ENCODE data around the gene LRRC55. TPM values are rescaled to one million over a fixed set of nuclear protein-coding genes. Genes with fewer than 3 reads are reported as not detected.

Gene LRRC55
- total RNA-seq, 1 experiment from 2014 or later, result not detected

GRCh38 chr11:57235761-57236703, 54.3 kb downstream of the LRRC55 start (continued):
- TF ChIP-seq ZFX (IDR thresholded peaks at IDR 0.05), result no peak
- no peak for TF ChIP-seq RAD21 (IDR thresholded peaks at IDR 0.05; ENCODE audit: low read depth)
- no peak for TF ChIP-seq CEBPB (IDR thresholded peaks at IDR 0.05; ENCODE audit: low read depth)
- TF ChIP-seq ZNF274 (IDR thresholded peaks at IDR 0.05; ENCODE audit: low read depth, low read length), result no peak
- no peak for TF ChIP-seq MAX (IDR thresholded peaks at IDR 0.05)
- no peak for TF ChIP-seq SRF (IDR thresholded peaks at IDR 0.05; ENCODE audit: low read depth)

- Histone ChIP-seq H4K20me1 (ENCODE audit: insufficient read depth) (no peaks in the 10 kb centered on the region), H2AFZ (ENCODE audit: low read depth, low read length, poor library complexity, severe bottlenecking) (no peak within 1 kb of the TSS), H3K27me3 (ENCODE audit: insufficient read depth, low read length) (peaks cover 33% of the 10 kb centered on the region), H3K36me3 (ENCODE audit: control insufficient read depth in 1 of 2, insufficient read depth in 2 of 2, low read length in 2 of 2) (no peaks in the 10 kb centered on the region), H3K4me2 (ENCODE audit: low read length) (no peak within 1 kb of the TSS), H3K27ac (ENCODE audit: low read depth, low read length) (no peak within 1 kb of the TSS), H3K4me3 (replicated peaks in 1 of 2; ENCODE audit: low read depth in 1 of 2, low read length in 2 of 2) (no peak within 1 kb of the TSS), H3K9me3 (ENCODE audit: control insufficient read depth in 1 of 2, insufficient read depth in 1 of 2, low read depth in 1 of 2, low read length in 2 of 2) (no peaks in the 10 kb centered on the region), H3K79me2 (ENCODE audit: insufficient read depth, low read length) (no peaks in the 10 kb centered on the region), H3K9me2 (ENCODE audit: insufficient read depth) (no peaks in the 10 kb centered on the region), H3K9ac (ENCODE audit: low read length) (no peak within 1 kb of the TSS), H3K4me1 (ENCODE audit: control insufficient read depth in 1 of 2, insufficient read depth in 2 of 2, low read length in 2 of 2) (no peaks in the 10 kb centered on the region)
- ATAC-seq (no peak), DNase-seq (ENCODE audit: low read depth, low spot score) (no peak)
- intact Hi-C loops (cut with micrococcal nuclease), result no loop called here
- TF ChIP-seq YY1 (IDR thresholded peaks at IDR 0.05; ENCODE audit: extremely low read depth, insufficient replicate concordance, low read depth, low read length), result no peak
- no peak for TF ChIP-seq ZNF274 (IDR thresholded peaks at IDR 0.05; ENCODE audit: low read depth, low read length)
- no peak for TF ChIP-seq ZFX (IDR thresholded peaks at IDR 0.05)
- no peak for TF ChIP-seq EZH2phosphoT487 (IDR thresholded peaks at IDR 0.05; ENCODE audit: borderline replicate concordance)
- no TSS peak for BruUV-seq (replicated peaks)
- ChIA-PET CTCF (no interaction called here), POLR2A (no interaction called here), RAD21 (ENCODE audit: low non-redundant PET in 1 of 2, low total read pairs in 2 of 2, uncharacterized antibody in 2 of 2, unreplicated experiment in 2 of 2) (no interaction called here)
These were observed 55.5 kb downstream of the LRRC55 start, which contains the start of gene APLNR for GRCh38 chr11:57237204-57237681. Gene APLNR (minus strand): TSS chr11:57237250. CDS start chr11:57237004, 246 bp downstream.
